DOHH2 (cell line): ENCODE measurements around the gene KCTD21.

ENCODE experiments used
- CTCF ChIP-seq: fragments of 200-600 bp; sonication (generic); IDR thresholded peaks from one replicate; pipeline ENCODE4 v1.5.1; 2014; ENCODE audit warnings: antibody characterized with exemption, mild to moderate bottlenecking, low read depth, low read length; ENCODE audit not compliant: poor library complexity, severe bottlenecking
- EZH2phosphoT487 ChIP-seq: fragments of 200-600 bp; sonication (generic); IDR thresholded peaks from 2 replicates; pipeline ENCODE4 v1.6.1; 2017; ENCODE audit warnings: borderline replicate concordance, mild to moderate bottlenecking, antibody characterized with exemption, low read length, moderate library complexity, mixed read lengths

- TF ChIP-seq CTCF (no peak), EZH2phosphoT487 (no peak)
Observed at GRCh38 chr11:78226684-78227680, 38.6 kb upstream of the KCTD21 start.
